ENCODE data around the gene LEAP2.

DNA sequence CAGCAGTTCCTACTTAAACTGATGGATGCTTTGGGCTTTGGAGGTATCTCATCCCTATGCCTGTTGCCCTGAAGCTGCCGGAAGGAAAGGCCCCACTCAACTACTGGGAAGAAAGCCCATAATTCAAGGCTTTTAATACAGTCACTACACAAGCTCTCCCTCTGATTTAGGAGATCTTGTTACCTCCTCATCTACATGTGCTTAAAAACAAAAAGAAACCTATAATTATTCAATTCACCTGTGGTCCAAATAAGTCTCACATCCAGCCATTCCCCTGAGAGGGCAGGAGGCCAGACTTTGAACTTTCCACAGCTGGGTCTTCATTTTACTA is 715 bp upstream of the LEAP2 start:
- TF ChIP-seq EZH2 (IDR thresholded peaks at IDR 0.05; ENCODE audit: borderline replicate concordance, insufficient read depth, low read depth, low read length, poor library complexity, severe bottlenecking) (no peak), CTCF (IDR thresholded peaks at IDR 0.05) (no peak)
